ENCODE data around the gene MIP.
"Not testable (repeated sequence)": the region's sequence is repeated elsewhere in the genome, so short reads cannot be mapped to it uniquely, and the experiment has no call there.

MIP gene

DNA sequence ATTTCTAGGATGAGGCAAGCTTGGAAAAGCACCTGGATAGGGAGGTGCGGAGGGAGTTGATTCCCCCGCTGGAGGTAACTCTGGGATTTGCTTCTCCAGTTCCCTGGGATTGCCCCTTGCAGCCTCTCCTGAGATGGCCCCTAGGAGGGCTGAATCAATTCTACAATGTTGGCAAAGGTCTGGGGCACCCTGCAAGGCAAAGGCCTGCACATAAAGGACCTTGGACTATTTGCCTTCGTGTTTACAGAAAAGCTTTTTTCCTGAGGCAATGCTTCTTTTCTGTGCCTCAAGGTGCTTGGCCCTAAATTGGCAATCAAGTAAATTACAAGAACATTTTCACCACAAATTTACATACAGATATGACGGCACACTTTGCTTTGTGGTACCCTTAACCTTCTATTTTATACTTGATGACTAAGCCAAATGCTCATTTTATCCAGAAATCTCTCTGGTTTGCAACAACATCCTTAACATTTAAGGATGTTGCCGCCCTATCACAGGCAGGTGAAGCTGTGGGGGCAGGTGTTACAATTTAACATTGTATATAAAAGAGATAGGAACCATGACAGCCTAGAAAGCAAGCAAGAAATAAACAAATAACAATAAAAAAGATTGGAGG, 45.5 kb downstream of the MIP start:
- DNase-seq (ENCODE audit: low spot score in 2 of 2), result no peak
- no peak for ATAC-seq (ENCODE audit: low read depth)
- Mint-ChIP-seq H3K27ac (no peak overlapping the region), H3K4me3 (no peak overlapping the region), H3K27me3 (no peaks in the 10 kb centered on the region), H3K9me3 (no peaks in the 10 kb centered on the region), H3K4me1 (no peaks in the 10 kb centered on the region), H3K36me3 (no peaks in the 10 kb centered on the region)

DNA sequence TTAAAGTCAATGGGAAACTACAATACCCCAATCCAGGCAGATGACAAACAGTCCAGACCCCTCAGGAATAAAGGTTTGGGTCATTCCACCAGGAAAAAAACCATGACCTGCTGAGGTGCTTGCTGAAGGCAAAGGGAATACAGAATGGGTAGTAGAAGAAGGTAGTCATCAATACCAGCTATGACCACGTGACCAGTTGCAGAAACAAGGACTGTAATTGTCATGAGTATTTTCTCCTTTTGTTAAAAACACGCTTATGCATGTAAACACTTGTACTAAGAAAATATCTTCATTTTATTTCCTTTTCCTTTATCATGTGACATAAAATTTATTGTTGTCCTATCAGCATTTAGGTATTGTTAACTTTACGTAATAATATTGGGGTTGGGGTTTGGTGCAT, 50.2 kb downstream of the MIP start:
- not testable (repeated sequence) for H3K27me3 Mint-ChIP-seq; ATAC-seq (ENCODE audit: low read depth); H3K4me1 Mint-ChIP-seq; H3K4me3 Mint-ChIP-seq; H3K36me3 Mint-ChIP-seq; H3K27ac Mint-ChIP-seq; H3K9me3 Mint-ChIP-seq; DNase-seq (ENCODE audit: low spot score in 2 of 2)

DNA sequence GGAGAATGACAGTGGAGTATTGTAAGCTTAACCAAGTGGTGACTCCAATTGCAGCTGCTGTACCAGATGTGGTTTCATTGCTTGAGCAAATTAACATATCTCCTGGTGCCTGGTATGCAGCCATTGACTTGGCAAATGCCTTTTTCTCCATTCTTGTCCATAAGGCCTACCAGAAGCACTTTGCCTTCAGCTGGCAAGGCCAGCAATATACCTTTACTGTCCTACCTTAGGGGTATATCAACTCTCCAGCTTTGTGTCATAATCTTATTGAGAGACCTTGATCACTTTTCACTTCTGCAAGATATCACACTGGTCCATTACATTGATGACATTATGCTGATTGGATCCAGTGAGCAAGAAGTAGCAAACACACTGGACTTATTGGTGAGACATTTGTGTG, 52.8 kb downstream of the MIP start:
- not testable (repeated sequence) for H3K4me1 Mint-ChIP-seq; H3K27ac Mint-ChIP-seq; H3K4me3 Mint-ChIP-seq; H3K9me3 Mint-ChIP-seq; H3K27me3 Mint-ChIP-seq; DNase-seq (ENCODE audit: low spot score in 2 of 2); ATAC-seq (ENCODE audit: low read depth); H3K36me3 Mint-ChIP-seq

DNA sequence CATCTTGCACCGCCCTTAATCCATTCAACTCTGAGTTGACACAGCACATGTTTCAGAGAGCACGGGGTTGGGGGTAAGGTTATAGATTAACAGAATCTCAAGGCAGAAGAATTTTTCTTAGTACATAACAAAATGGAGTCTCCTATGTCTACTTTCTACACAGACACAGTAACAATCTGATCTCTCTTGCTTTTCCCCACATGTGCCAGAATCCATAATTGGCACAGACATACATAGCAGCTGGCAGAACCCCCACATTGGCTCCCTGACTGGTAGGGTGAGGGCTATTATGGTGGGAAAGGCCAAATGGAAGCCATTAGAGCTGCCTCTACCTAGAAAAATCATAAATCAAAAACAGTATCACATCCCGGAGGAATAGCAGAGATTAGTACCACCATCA, 53.3 kb downstream of the MIP start:
- H3K27me3 Mint-ChIP-seq; ATAC-seq (ENCODE audit: low read depth); H3K36me3 Mint-ChIP-seq; H3K9me3 Mint-ChIP-seq; DNase-seq (ENCODE audit: low spot score in 2 of 2); H3K27ac Mint-ChIP-seq; H3K4me1 Mint-ChIP-seq; H3K4me3 Mint-ChIP-seq: not testable (repeated sequence)

Data from memory B cell (primary cell).